Gastrocnemius medialis (tissue), 4 donors: ENCODE data around the gene ZNF775.

Source experiments
- POLR2A ChIP-seq, 2 donors: fragments of 450-650 bp; IDR thresholded peaks; one replicate each; pipeline ENCODE4 v1.6.1; 2017; ENCODE audit warnings: antibody characterized with exemption in 2 of 2, mild to moderate bottlenecking in 2 of 2, moderate library complexity in 2 of 2
- TF ChIP-seq, protein P1 (sequence below), 5 experiments: fragments of 450-650 bp in 3 of 5; fragments of 200-600 bp in 2 of 5; sonication (generic) in 2 of 5; IDR thresholded peaks in 4 of 5; conservative IDR thresholded peaks in 1 of 5; 1 replicate in 4 of 5; 2 replicates in 1 of 5; pipeline ENCODE4 v1.5.1; 2016 to 2019; ENCODE audit warnings: antibody characterized with exemption in 5 of 5, mild to moderate bottlenecking in 3 of 5, moderate library complexity in 3 of 5

DNA sequence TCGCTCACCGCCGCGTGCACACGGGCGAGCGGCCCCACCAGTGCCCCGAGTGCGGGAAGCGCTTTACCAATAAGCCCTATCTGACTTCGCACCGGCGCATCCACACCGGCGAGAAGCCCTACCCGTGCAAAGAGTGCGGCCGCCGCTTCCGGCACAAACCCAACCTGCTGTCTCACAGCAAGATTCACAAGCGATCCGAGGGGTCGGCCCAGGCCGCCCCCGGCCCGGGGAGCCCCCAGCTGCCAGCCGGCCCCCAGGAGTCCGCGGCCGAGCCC lies 7.2 kb upstream of the ZNF775 start:
- TF ChIP-seq, protein P1, sequence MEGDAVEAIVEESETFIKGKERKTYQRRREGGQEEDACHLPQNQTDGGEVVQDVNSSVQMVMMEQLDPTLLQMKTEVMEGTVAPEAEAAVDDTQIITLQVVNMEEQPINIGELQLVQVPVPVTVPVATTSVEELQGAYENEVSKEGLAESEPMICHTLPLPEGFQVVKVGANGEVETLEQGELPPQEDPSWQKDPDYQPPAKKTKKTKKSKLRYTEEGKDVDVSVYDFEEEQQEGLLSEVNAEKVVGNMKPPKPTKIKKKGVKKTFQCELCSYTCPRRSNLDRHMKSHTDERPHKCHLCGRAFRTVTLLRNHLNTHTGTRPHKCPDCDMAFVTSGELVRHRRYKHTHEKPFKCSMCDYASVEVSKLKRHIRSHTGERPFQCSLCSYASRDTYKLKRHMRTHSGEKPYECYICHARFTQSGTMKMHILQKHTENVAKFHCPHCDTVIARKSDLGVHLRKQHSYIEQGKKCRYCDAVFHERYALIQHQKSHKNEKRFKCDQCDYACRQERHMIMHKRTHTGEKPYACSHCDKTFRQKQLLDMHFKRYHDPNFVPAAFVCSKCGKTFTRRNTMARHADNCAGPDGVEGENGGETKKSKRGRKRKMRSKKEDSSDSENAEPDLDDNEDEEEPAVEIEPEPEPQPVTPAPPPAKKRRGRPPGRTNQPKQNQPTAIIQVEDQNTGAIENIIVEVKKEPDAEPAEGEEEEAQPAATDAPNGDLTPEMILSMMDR (IDR thresholded peaks at IDR 0.05 in 4 of 5, conservative IDR thresholded peaks at IDR 0.05 in 1 of 5), result no peak
- TF ChIP-seq POLR2A (IDR thresholded peaks at IDR 0.05), result no peak
